ENCODE measurements around the gene SIAE.

DNA sequence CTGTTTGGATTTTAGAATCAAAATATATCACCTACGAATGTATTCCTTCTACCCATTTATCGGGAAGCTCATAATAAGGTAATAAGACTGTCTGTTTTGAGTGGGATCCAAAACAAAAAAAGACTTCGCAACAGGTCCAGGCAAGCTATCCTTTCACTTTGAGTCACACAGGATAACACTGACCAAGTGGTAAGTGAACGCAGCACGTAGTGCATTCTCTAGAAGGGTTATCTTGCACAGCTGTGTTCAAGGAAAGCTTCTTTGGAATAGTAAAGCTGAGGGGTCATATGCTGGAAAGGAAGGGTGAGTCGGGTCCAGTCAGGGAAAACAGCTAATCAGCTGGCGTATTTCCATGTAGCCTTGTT, 43.9 kb upstream of the SIAE start:
- TF ChIP-seq, protein P1, sequence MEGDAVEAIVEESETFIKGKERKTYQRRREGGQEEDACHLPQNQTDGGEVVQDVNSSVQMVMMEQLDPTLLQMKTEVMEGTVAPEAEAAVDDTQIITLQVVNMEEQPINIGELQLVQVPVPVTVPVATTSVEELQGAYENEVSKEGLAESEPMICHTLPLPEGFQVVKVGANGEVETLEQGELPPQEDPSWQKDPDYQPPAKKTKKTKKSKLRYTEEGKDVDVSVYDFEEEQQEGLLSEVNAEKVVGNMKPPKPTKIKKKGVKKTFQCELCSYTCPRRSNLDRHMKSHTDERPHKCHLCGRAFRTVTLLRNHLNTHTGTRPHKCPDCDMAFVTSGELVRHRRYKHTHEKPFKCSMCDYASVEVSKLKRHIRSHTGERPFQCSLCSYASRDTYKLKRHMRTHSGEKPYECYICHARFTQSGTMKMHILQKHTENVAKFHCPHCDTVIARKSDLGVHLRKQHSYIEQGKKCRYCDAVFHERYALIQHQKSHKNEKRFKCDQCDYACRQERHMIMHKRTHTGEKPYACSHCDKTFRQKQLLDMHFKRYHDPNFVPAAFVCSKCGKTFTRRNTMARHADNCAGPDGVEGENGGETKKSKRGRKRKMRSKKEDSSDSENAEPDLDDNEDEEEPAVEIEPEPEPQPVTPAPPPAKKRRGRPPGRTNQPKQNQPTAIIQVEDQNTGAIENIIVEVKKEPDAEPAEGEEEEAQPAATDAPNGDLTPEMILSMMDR (conservative IDR thresholded peaks at IDR 0.05; ENCODE audit: low read depth, low read length): no peak
- no peak for TF ChIP-seq EZH2 (IDR thresholded peaks at IDR 0.05; ENCODE audit: borderline replicate concordance, low read depth, low read length, poor library complexity, severe bottlenecking)

All from A673 (cell line).